Spleen (tissue), 7 donors: ENCODE measurements around the gene PSMD13.

Source experiments
- POLR2A ChIP-seq, 3 donors: fragments of 450-650 bp; IDR thresholded peaks; one replicate each; pipeline ENCODE4 v1.5.1; 2017; ENCODE audit warnings: antibody characterized with exemption in 3 of 3, mild to moderate bottlenecking in 1 of 3
- POLR2AphosphoS5 ChIP-seq, 3 donors: sonication (generic); formaldehyde crosslinking; IDR thresholded peaks; one replicate each; pipeline ENCODE4 v1.5.1; 2017; ENCODE audit warnings: antibody characterized with exemption in 3 of 3
- TF ChIP-seq, protein P1 (sequence below), 11 experiments: fragments of 200-600 bp in 7 of 11; fragments of 450-650 bp in 4 of 11; sonication (generic) in 4 of 11; IDR thresholded peaks in 8 of 11; conservative IDR thresholded peaks in 3 of 11; 1 replicate in 7 of 11; 2 replicates in 4 of 11; pipeline versions ENCODE4 v1.4.0 to v1.8.0; 2016 to 2021; ENCODE audit warnings: antibody characterized with exemption in 11 of 11, inconsistent platforms in 4 of 11, mild to moderate bottlenecking in 1 of 11
- donor health status: DM: no; HTN: no; CAD: no; lungs with moderate emphysema.
- donor health status: DM: no; HTN: no; CAD: no.
- donor health status: DM: no; HTN: no; CAD: no.

DNA sequence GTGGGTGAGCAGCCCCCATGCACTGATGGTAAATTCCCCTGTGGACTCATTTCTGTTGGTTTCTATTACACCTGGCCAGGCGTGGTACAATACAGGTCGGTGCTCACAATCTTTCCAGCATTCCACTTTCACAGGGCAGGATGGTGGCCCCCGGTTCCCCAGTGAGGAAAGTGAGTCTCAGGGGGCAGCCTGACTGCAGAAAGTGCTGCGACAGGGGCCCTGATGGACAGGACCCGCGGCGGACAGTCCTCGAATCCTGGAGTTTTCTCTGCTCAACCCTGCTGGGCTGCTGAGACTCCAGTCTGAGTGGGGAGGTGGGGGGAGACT is 49.1 kb downstream of the PSMD13 start:
- no peak for TF ChIP-seq POLR2A (IDR thresholded peaks at IDR 0.05)
- TF ChIP-seq, protein P1, sequence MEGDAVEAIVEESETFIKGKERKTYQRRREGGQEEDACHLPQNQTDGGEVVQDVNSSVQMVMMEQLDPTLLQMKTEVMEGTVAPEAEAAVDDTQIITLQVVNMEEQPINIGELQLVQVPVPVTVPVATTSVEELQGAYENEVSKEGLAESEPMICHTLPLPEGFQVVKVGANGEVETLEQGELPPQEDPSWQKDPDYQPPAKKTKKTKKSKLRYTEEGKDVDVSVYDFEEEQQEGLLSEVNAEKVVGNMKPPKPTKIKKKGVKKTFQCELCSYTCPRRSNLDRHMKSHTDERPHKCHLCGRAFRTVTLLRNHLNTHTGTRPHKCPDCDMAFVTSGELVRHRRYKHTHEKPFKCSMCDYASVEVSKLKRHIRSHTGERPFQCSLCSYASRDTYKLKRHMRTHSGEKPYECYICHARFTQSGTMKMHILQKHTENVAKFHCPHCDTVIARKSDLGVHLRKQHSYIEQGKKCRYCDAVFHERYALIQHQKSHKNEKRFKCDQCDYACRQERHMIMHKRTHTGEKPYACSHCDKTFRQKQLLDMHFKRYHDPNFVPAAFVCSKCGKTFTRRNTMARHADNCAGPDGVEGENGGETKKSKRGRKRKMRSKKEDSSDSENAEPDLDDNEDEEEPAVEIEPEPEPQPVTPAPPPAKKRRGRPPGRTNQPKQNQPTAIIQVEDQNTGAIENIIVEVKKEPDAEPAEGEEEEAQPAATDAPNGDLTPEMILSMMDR (IDR thresholded peaks at IDR 0.05 in 8 of 11, conservative IDR thresholded peaks at IDR 0.05 in 3 of 11), result no peak
- TF ChIP-seq POLR2AphosphoS5 (IDR thresholded peaks at IDR 0.05), result no peak
